Measurements from ENCODE around the gene FIP1L1.

FIP1L1 gene

GRCh38 chr4:53480909-53481308 is 103.5 kb downstream of the FIP1L1 start:
- Histone ChIP-seq H3K27ac (ENCODE audit: low read depth, low read length) (no peak overlapping the region), H3K79me2 (ENCODE audit: insufficient read depth, low read length) (no peaks in the 10 kb centered on the region), H3K9me2 (replicated peaks; ENCODE audit: insufficient read depth, low read length) (no peaks in the 10 kb centered on the region), H3F3A (ENCODE audit: insufficient read depth) (no peaks in the 10 kb centered on the region), H3K9me3 (ENCODE audit: insufficient read depth, low read length) (no peaks in the 10 kb centered on the region), H3K27me3 (ENCODE audit: low read length) (no peaks in the 10 kb centered on the region), H3K9ac (ENCODE audit: low read length) (no peak overlapping the region), H3K36me3 (ENCODE audit: low read length) (no peaks in the 10 kb centered on the region), H4K20me1 (ENCODE audit: low read depth, low read length) (no peaks in the 10 kb centered on the region), H3K4me2 (ENCODE audit: low read depth, low read length, poor library complexity, severe bottlenecking) (no peak overlapping the region), H3K4me3 (ENCODE audit: insufficient read depth, low read length, poor library complexity, severe bottlenecking) (no peak overlapping the region), H2AFZ (ENCODE audit: low read depth, low read length, severe bottlenecking) (no peak overlapping the region)
- TF ChIP-seq CTCF (IDR thresholded peaks at IDR 0.05; ENCODE audit: insufficient read depth, low read length, poor library complexity, severe bottlenecking), result no peak
- TF ChIP-seq EZH2phosphoT487 (conservative IDR thresholded peaks at IDR 0.05; ENCODE audit: low read length), result no peak

GRCh38 chr4:53481586-53481985 is 104.1 kb downstream of the FIP1L1 start:
- Histone ChIP-seq H3K36me3 (ENCODE audit: low read length) (no peaks in the 10 kb centered on the region), H3K9me3 (ENCODE audit: insufficient read depth, low read length) (no peaks in the 10 kb centered on the region), H2AFZ (ENCODE audit: low read depth, low read length, severe bottlenecking) (no peak overlapping the region), H3K27ac (ENCODE audit: low read depth, low read length) (no peak overlapping the region), H3K79me2 (ENCODE audit: insufficient read depth, low read length) (no peaks in the 10 kb centered on the region), H3K4me2 (ENCODE audit: low read depth, low read length, poor library complexity, severe bottlenecking) (no peak overlapping the region), H4K20me1 (ENCODE audit: low read depth, low read length) (no peaks in the 10 kb centered on the region), H3K27me3 (ENCODE audit: low read length) (no peaks in the 10 kb centered on the region), H3K9ac (ENCODE audit: low read length) (no peak overlapping the region), H3K4me3 (ENCODE audit: insufficient read depth, low read length, poor library complexity, severe bottlenecking) (no peak overlapping the region), H3F3A (ENCODE audit: insufficient read depth) (no peaks in the 10 kb centered on the region), H3K9me2 (replicated peaks; ENCODE audit: insufficient read depth, low read length) (no peaks in the 10 kb centered on the region)
- TF ChIP-seq CTCF (IDR thresholded peaks at IDR 0.05; ENCODE audit: insufficient read depth, low read length, poor library complexity, severe bottlenecking), result no peak

GRCh38 chr4:53483250-53483649 is 105.8 kb downstream of the FIP1L1 start:
- H3K9ac ChIP-seq (ENCODE audit: low read length), result no peak overlapping the region
- no peaks in the 10 kb centered on the region for H3K36me3 ChIP-seq (ENCODE audit: low read length)
- H2AFZ ChIP-seq (ENCODE audit: low read depth, low read length, severe bottlenecking), result no peak overlapping the region
- H3K9me3 ChIP-seq (ENCODE audit: insufficient read depth, low read length), result no peaks in the 10 kb centered on the region
- H4K20me1 ChIP-seq (ENCODE audit: low read depth, low read length), result no peaks in the 10 kb centered on the region
- TF ChIP-seq EZH2phosphoT487 (conservative IDR thresholded peaks at IDR 0.05; ENCODE audit: low read length), result no peak
- TF ChIP-seq CTCF (IDR thresholded peaks at IDR 0.05; ENCODE audit: insufficient read depth, low read length, poor library complexity, severe bottlenecking), result no peak
- H3K79me2 ChIP-seq (ENCODE audit: insufficient read depth, low read length), result no peaks in the 10 kb centered on the region
- no peaks in the 10 kb centered on the region for H3K9me2 ChIP-seq (replicated peaks; ENCODE audit: insufficient read depth, low read length)
- H3K4me3 ChIP-seq (ENCODE audit: insufficient read depth, low read length, poor library complexity, severe bottlenecking), result no peak overlapping the region
- H3K27me3 ChIP-seq (ENCODE audit: low read length), result no peaks in the 10 kb centered on the region
- H3F3A ChIP-seq (ENCODE audit: insufficient read depth), result no peaks in the 10 kb centered on the region
- H3K4me2 ChIP-seq (ENCODE audit: low read depth, low read length, poor library complexity, severe bottlenecking), result no peak overlapping the region
- H3K27ac ChIP-seq (ENCODE audit: low read depth, low read length), result no peak overlapping the region
